Loucy (cell line): ENCODE measurements around the gene PAK1.

Source experiments
- H2AFZ ChIP-seq: fragments of 200-600 bp; sonication (generic); 2 replicates; pipeline ENCODE4 v1.6.0; 2016; ENCODE audit warnings: antibody characterized with exemption, mild to moderate bottlenecking, low read length, moderate library complexity
- H3F3A ChIP-seq: fragments of 200-600 bp; 2 replicates; pipeline ENCODE4 v1.6.0; 2016; ENCODE audit warnings: antibody characterized with exemption, low read depth, mild to moderate bottlenecking
- H3K27me3 ChIP-seq: fragments of 200-600 bp; sonication (generic); 2 replicates; pipeline ENCODE4 v1.6.1; 2014; ENCODE audit warnings: low read length, mild to moderate bottlenecking; ENCODE audit not compliant: insufficient read depth, poor library complexity, severe bottlenecking
- H3K36me3 ChIP-seq: fragments of 200-600 bp; sonication (generic); 2 replicates; pipeline ENCODE4 v1.6.1; 2016; ENCODE audit warnings: low read length; ENCODE audit not compliant: insufficient read depth
- H3K4me1 ChIP-seq: fragments of 200-600 bp; sonication (generic); 2 replicates; pipeline ENCODE4 v1.5.1; 2014; ENCODE audit warnings: low read length, mild to moderate bottlenecking; ENCODE audit not compliant: insufficient read depth, poor library complexity, severe bottlenecking
- H3K4me2 ChIP-seq: fragments of 200-600 bp; sonication (generic); 2 replicates; pipeline ENCODE4 v1.6.0; 2014; ENCODE audit warnings: antibody characterized with exemption, low read length, low read depth, mild to moderate bottlenecking; ENCODE audit not compliant: poor library complexity, severe bottlenecking
- H3K4me3 ChIP-seq: fragments of 200-600 bp; sonication (generic); 2 replicates; pipeline ENCODE4 v1.5.1; 2014; ENCODE audit warnings: low read length, mild to moderate bottlenecking, mixed read lengths; ENCODE audit not compliant: poor library complexity, severe bottlenecking
- H3K79me2 ChIP-seq: fragments of 200-600 bp; sonication (generic); 2 replicates; pipeline ENCODE4 v1.6.1; 2014; ENCODE audit warnings: low read length; ENCODE audit not compliant: insufficient read depth
- H3K9ac ChIP-seq: fragments of 200-600 bp; sonication (generic); 2 replicates; pipeline ENCODE4 v1.6.0; 2014; ENCODE audit warnings: mild to moderate bottlenecking, low read depth, low read length, moderate library complexity; ENCODE audit not compliant: poor library complexity, severe bottlenecking
- H3K9me2 ChIP-seq: fragments of 200-600 bp; sonication (generic); replicated peaks from 2 replicates; pipeline ENCODE4 v1.6.1; 2016; ENCODE audit warnings: low read depth, low read length, mixed read lengths
- H3K9me3 ChIP-seq: fragments of 200-600 bp; sonication (generic); 2 replicates; pipeline ENCODE4 v1.6.1; 2014; ENCODE audit warnings: mild to moderate bottlenecking, antibody characterized with exemption, low read length, low read depth; ENCODE audit not compliant: insufficient read depth
- H4K20me1 ChIP-seq: fragments of 200-600 bp; sonication (generic); 2 replicates; pipeline ENCODE4 v1.6.0; 2014; ENCODE audit warnings: antibody characterized with exemption, low read length, mild to moderate bottlenecking; ENCODE audit not compliant: insufficient read depth, poor library complexity, severe bottlenecking
- CTCF ChIP-seq: fragments of 200-600 bp; sonication (generic); conservative IDR thresholded peaks from 2 replicates; pipeline ENCODE4 v1.5.1; 2014; ENCODE audit warnings: mild to moderate bottlenecking, antibody characterized with exemption, low read length
- EZH2phosphoT487 ChIP-seq: fragments of 200-600 bp; IDR thresholded peaks from 2 replicates; pipeline ENCODE4 v1.6.1; 2018; ENCODE audit warnings: antibody characterized with exemption, mild to moderate bottlenecking, moderate library complexity, borderline replicate concordance

The PAK1 gene

GRCh38 chr11:77379934-77380333, 94.0 kb downstream of the PAK1 start:
- H3K9me3 ChIP-seq, result no peaks in the 10 kb centered on the region
- no peaks in the 10 kb centered on the region for H3K4me1 ChIP-seq
- no peaks in the 10 kb centered on the region for H3K27me3 ChIP-seq
- H3F3A ChIP-seq, result no peaks in the 10 kb centered on the region
- H3K9ac ChIP-seq, result no peak overlapping the region
- H3K4me2 ChIP-seq, result no peak overlapping the region
- no peak overlapping the region for H3K4me3 ChIP-seq
- no peaks in the 10 kb centered on the region for H3K79me2 ChIP-seq
- H3K36me3 ChIP-seq, result peaks cover 29% of the 10 kb centered on the region; the same call in 1 of the 2 replicates
- H2AFZ ChIP-seq, result no peak overlapping the region
- no peak for TF ChIP-seq EZH2phosphoT487
- TF ChIP-seq CTCF, result no peak
- H3K9me2 ChIP-seq, result no peaks in the 10 kb centered on the region
- no peaks in the 10 kb centered on the region for H4K20me1 ChIP-seq

GRCh38 chr11:77379253-77379652, 94.6 kb downstream of the PAK1 start:
- TF ChIP-seq EZH2phosphoT487 (no peak), CTCF (no peak)
- Histone ChIP-seq H3F3A (no peaks in the 10 kb centered on the region), H3K36me3 (peaks cover 35% of the 10 kb centered on the region; the same call in 1 of the 2 replicates)

GRCh38 chr11:77377734-77378133, 96.2 kb downstream of the PAK1 start:
- H3K27me3 ChIP-seq, result no peaks in the 10 kb centered on the region
- H4K20me1 ChIP-seq, result no peaks in the 10 kb centered on the region
- H3F3A ChIP-seq, result no peaks in the 10 kb centered on the region
- no peak overlapping the region for H2AFZ ChIP-seq
- no peaks in the 10 kb centered on the region for H3K9me3 ChIP-seq
- no peak overlapping the region for H3K9ac ChIP-seq
- no peak overlapping the region for H3K4me2 ChIP-seq
- H3K4me1 ChIP-seq, result no peaks in the 10 kb centered on the region
- no peak overlapping the region for H3K4me3 ChIP-seq
- TF ChIP-seq EZH2phosphoT487 (no peak), CTCF (no peak)
- H3K79me2 ChIP-seq, result no peaks in the 10 kb centered on the region
- peaks cover 45% of the 10 kb centered on the region; the same call in 1 of the 2 replicates for H3K36me3 ChIP-seq
- no peaks in the 10 kb centered on the region for H3K9me2 ChIP-seq

More at GRCh38 chr11:77379253-77379652, 94.6 kb downstream of the PAK1 start:
- H3K4me3 ChIP-seq, result no peak overlapping the region
- no peak overlapping the region for H3K4me2 ChIP-seq
- no peak overlapping the region for H2AFZ ChIP-seq
- H3K9me2 ChIP-seq, result no peaks in the 10 kb centered on the region
- no peaks in the 10 kb centered on the region for H3K4me1 ChIP-seq
- no peaks in the 10 kb centered on the region for H3K27me3 ChIP-seq
- no peaks in the 10 kb centered on the region for H3K9me3 ChIP-seq
- no peaks in the 10 kb centered on the region for H3K79me2 ChIP-seq
- no peak overlapping the region for H3K9ac ChIP-seq
- no peaks in the 10 kb centered on the region for H4K20me1 ChIP-seq
